ENCODE results near the gene NIP7.

- TF ChIP-seq CTCF (IDR thresholded peaks at IDR 0.05; ENCODE audit: extremely low read depth in 1 of 2, insufficient read depth in 1 of 2, low read depth in 1 of 2, low read length in 2 of 2) (no peak), GATA2 (IDR thresholded peaks at IDR 0.05; ENCODE audit: insufficient read depth, insufficient read length, low read depth, low read length) (no peak), MAX (IDR thresholded peaks at IDR 0.05; ENCODE audit: insufficient read depth, insufficient read length) (no peak), POLR2A (IDR thresholded peaks at IDR 0.05; ENCODE audit: low read depth, low read length) (no peak), EZH2 (IDR thresholded peaks at IDR 0.05; ENCODE audit: borderline replicate concordance, low read depth, low read length, severe bottlenecking) (no peak), MYC (IDR thresholded peaks at IDR 0.05; ENCODE audit: low read depth, low read length) (no peak)
These were observed 16.2 kb upstream of the NIP7 start for GRCh38 chr16:69323415-69323814.
